Measurements from ENCODE around the gene NSUN5. TPM values are rescaled to one million over a fixed set of nuclear protein-coding genes. Genes with fewer than 3 reads are reported as not detected.
"Not testable (repeated sequence)": the region's sequence is repeated elsewhere in the genome, so short reads cannot be mapped to it uniquely, and the experiment has no call there.

NSUN5 gene
- total RNA-seq, 1 donor from 2014 or later, result 37.5 TPM

GRCh38 chr7:73313521-73313906, 4.9 kb upstream of the NSUN5 start:
- no peak overlapping the region for H3K27ac Mint-ChIP-seq (ENCODE audit: unreplicated experiment)
- no peaks in the 10 kb centered on the region for H3K36me3 Mint-ChIP-seq (ENCODE audit: unreplicated experiment)
- H3K4me3 Mint-ChIP-seq (ENCODE audit: unreplicated experiment), result no peak overlapping the region
- peaks cover 4% of the 10 kb centered on the region for H3K9me3 Mint-ChIP-seq (ENCODE audit: unreplicated experiment)
- H3K27me3 Mint-ChIP-seq (ENCODE audit: unreplicated experiment), result peaks cover 2% of the 10 kb centered on the region
- TF ChIP-seq CTCF (IDR thresholded peaks at IDR 0.05; ENCODE audit: partially characterized antibody, unreplicated experiment), result no peak
- H3K4me1 Mint-ChIP-seq (ENCODE audit: low read depth, unreplicated experiment), result no peaks in the 10 kb centered on the region
- no peak for DNase-seq

DNA sequence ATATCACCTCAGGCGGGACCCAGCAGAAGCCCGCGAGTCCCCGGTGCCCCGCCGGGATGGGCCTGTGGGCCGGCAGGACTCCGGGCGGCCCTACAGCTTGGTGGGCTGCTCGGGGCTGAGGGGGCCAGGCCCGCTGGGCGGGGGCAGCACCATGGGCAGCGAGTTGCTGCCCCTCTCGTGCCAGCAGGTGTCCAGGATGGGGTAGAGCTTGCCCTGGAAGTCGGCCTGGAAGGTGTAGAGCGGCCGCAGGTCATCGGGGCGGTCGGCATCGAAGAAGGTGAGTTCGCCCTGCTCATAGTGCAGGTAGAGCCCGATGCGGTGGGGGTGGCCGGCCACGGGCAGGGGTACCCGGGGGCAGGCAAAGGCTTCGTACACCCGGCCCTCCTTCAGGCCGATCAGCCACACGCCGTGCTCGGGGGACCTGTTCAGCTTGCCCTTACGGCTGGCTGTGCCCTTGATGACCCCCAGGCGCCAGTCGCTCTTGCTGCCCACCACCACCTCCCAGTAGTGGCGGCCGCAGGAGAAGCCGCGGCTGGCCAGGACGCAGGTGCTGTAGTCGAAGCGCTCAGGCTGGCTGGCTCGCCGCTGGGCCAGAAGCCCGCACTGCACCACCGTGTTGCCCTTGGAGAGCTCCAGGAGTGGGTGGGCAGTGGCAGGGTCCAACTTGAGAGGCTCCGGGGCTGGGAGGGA, 4.3 kb upstream of the NSUN5 start:
- Mint-ChIP-seq H3K27ac (ENCODE audit: unreplicated experiment) (no peak overlapping the region), H3K27me3 (ENCODE audit: unreplicated experiment) (peaks cover 2% of the 10 kb centered on the region), H3K4me3 (ENCODE audit: unreplicated experiment) (no peak overlapping the region), H3K36me3 (ENCODE audit: unreplicated experiment) (no peaks in the 10 kb centered on the region), H3K4me1 (ENCODE audit: low read depth, unreplicated experiment) (no peaks in the 10 kb centered on the region), H3K9me3 (ENCODE audit: unreplicated experiment) (peaks cover 4% of the 10 kb centered on the region)
- DNase-seq, result no peak
- no peak for TF ChIP-seq CTCF (IDR thresholded peaks at IDR 0.05; ENCODE audit: partially characterized antibody, unreplicated experiment)

DNA sequence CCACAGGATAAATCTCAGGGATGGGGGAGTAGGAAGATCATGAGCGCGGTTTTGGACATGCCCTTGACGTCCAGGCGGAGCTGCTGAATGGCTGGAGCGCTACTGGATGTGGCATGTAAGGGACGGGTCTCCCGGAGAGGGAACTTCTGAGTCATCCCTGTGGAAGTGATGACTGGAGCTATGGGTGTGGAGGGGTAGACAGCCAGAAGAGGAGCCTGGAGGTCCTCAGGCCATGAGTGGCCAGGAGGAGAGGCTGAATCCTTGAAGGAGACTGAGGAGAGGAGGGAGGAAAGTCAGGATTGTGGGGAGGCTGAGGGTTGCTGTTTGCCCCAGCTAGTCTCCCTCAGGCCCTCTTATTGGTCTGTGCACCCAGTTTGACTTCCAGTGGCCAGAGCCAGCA, 2.8 kb upstream of the NSUN5 start:
- not testable (repeated sequence) for H3K4me1 Mint-ChIP-seq (ENCODE audit: low read depth, unreplicated experiment); H3K36me3 Mint-ChIP-seq (ENCODE audit: unreplicated experiment); H3K27me3 Mint-ChIP-seq (ENCODE audit: unreplicated experiment); H3K4me3 Mint-ChIP-seq (ENCODE audit: unreplicated experiment); DNase-seq; H3K27ac Mint-ChIP-seq (ENCODE audit: unreplicated experiment); H3K9me3 Mint-ChIP-seq (ENCODE audit: unreplicated experiment)

DNA sequence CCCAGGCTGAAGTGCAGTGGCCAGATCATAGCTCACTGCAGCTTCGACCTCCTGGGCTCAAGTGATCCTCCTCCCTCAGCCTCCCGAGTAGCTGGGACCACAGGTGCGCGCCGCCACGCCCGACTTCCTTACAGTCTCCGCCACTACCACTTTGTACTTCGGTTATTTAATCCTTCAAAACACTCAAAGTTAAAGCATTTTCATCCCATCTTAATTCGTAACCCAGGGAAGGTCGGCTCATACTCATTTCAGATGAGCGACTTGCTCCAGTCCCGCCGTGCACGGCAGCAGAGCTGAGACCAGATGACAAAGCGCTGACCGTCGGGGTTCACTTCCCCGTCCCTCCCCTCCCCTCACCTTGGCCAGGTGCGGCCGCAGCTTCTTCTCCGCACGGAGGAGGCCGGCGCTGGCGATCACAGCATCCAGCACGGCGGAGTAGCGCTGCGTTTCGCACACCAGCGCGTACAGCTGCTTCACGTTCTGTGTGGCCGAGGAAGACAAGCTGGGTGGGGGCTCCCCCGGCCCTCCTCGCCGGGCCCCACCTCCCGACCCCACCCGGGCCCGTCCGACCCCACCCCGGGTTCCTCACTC, 457 bp downstream of the NSUN5 start:
- no peak for DNase-seq
- Mint-ChIP-seq H3K4me1 (ENCODE audit: low read depth, unreplicated experiment) (peaks cover 2% of the 10 kb centered on the region), H3K27me3 (ENCODE audit: unreplicated experiment) (peaks cover 2% of the 10 kb centered on the region), H3K9me3 (ENCODE audit: unreplicated experiment) (peaks cover 4% of the 10 kb centered on the region), H3K27ac (ENCODE audit: unreplicated experiment) (peak overlapping the region; percentile 38), H3K4me3 (ENCODE audit: unreplicated experiment) (peak overlapping the region; percentile 89), H3K36me3 (ENCODE audit: unreplicated experiment) (no peaks in the 10 kb centered on the region)
- no peak for TF ChIP-seq CTCF (IDR thresholded peaks at IDR 0.05; ENCODE audit: partially characterized antibody, unreplicated experiment)

GRCh38 chr7:73307436-73307835, 1.2 kb downstream of the NSUN5 start:
- Mint-ChIP-seq H3K4me3 (ENCODE audit: unreplicated experiment) (peak overlapping the region; percentile 89), H3K36me3 (ENCODE audit: unreplicated experiment) (no peaks in the 10 kb centered on the region), H3K4me1 (ENCODE audit: low read depth, unreplicated experiment) (peaks cover 2% of the 10 kb centered on the region), H3K27me3 (ENCODE audit: unreplicated experiment) (peaks cover 2% of the 10 kb centered on the region), H3K27ac (ENCODE audit: unreplicated experiment) (no peak overlapping the region), H3K9me3 (ENCODE audit: unreplicated experiment) (peaks cover 4% of the 10 kb centered on the region)
- DNase-seq, result no peak
- TF ChIP-seq CTCF (IDR thresholded peaks at IDR 0.05; ENCODE audit: partially characterized antibody, unreplicated experiment), result no peak

GRCh38 chr7:73304612-73305387, 3.8 kb downstream of the NSUN5 start:
- H3K36me3 Mint-ChIP-seq (ENCODE audit: unreplicated experiment); H3K27me3 Mint-ChIP-seq (ENCODE audit: unreplicated experiment); H3K4me1 Mint-ChIP-seq (ENCODE audit: low read depth, unreplicated experiment); H3K9me3 Mint-ChIP-seq (ENCODE audit: unreplicated experiment); DNase-seq; H3K27ac Mint-ChIP-seq (ENCODE audit: unreplicated experiment); H3K4me3 Mint-ChIP-seq (ENCODE audit: unreplicated experiment): not testable (repeated sequence)
